ENCODE data around the gene CCR3. TPM values are rescaled to one million over a fixed set of nuclear protein-coding genes. Genes with fewer than 3 reads are reported as not detected.

Gene CCR3
- total RNA-seq, 5 donors from 2014 or later (not counting 1 experiment from before 2014, with no cell fraction given), result 0.33 to 1.2 (median 0.55) TPM; not detected in 2

DNA sequence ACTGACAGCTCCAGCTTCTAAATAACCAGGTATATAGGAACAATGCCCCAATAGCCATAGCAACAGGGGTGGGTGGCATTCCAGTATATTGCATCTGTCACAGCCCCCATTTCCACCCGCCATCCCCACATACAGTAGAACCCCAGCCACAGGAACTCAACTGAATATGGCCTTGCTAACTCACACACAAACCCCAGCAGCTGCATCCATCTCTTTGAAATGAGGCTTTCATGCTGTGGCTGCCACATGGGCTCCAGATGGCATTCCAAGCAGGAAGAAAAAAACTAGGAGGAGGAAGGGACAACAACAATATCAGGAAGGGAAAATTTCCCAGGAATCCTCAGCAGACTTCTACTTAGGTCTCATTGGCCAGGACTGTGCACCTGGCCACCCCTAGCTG is 54.6 kb downstream of the CCR3 start:
- Mint-ChIP-seq H3K9me3 (no peaks in the 10 kb centered on the region), H3K27ac (peak overlapping the region; percentile 2 to 81), H3K4me1 (peaks cover 63 to 85% (median 75%) of the 10 kb centered on the region in 3 donors), H3K36me3 (no peaks in the 10 kb centered on the region), H3K4me3 (no peak overlapping the region), H3K27me3 (no peaks in the 10 kb centered on the region)
- no peak for ATAC-seq (replicated peaks in 1 of 4)
- no peak overlapping the region for H3K4me3 ChIP-seq (ENCODE audit: control insufficient read depth in 1 of 2, extremely low read depth in 1 of 2, low read length in 1 of 2)
- no peaks in the 10 kb centered on the region for H3K27me3 ChIP-seq (replicated peaks in 1 of 2; ENCODE audit: control insufficient read depth in 2 of 2, extremely low read depth in 1 of 2, insufficient read depth in 2 of 2, low read length in 1 of 2)
- ChIA-PET POLR2A (no interaction called here), CTCF (no interaction called here)
- peaks cover 21 to 74% of the 10 kb centered on the region in 2 experiments for H3K4me1 ChIP-seq (ENCODE audit: control insufficient read depth in 1 of 2, extremely low read depth in 1 of 2, insufficient read depth in 2 of 2, low read length in 2 of 2)
- DNase-seq, result no peak
- no peak overlapping the region for H3K27ac ChIP-seq (ENCODE audit: low read length)
- no CpG with 5 or more reads among the region's 1 CpG for WGBS (ENCODE audit: insufficient coverage)
- no peaks in the 10 kb centered on the region for H3K9me3 ChIP-seq
- H3K36me3 ChIP-seq (ENCODE audit: control insufficient read depth in 2 of 2, extremely low read depth in 1 of 2, insufficient read depth in 1 of 2, low read length in 1 of 2), result no peaks in the 10 kb centered on the region

DNA sequence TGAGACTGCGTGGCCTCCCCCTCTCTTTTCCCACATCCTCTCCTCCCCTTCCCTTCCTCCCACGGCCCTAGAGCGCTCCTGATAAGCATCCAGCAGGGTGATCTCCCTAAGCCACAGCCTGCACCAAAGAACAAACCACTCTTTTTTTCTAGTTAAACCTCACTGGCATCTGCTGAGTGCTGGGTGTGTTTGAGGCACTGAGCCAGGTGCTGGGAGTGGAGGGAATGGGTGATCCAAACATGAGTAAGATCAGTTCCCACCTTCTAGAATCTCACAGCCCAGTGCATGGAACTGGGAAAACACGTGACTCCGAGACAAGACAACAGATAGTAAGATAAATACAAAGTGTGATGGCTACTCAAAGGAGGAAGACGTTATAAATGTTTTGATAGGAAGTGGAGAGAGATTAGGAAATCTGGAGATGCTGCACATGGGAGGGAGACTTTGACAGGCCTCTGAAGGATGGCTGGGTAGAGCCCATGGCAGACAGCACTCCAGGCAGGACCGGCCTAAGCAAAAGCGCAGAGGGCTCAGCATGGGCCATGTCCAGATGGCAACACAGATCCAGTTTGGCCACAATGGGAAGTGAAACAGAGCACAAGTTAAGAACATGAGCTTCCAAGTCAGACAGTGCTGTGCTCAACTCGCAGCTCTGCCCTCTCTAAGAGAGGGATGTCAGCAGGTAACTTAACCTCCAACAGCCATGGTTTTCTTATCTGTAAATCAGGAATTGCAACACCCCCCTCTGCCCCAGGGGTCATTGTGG is 55.6 kb downstream of the CCR3 start:
- peaks cover 24 to 75% of the 10 kb centered on the region in 2 experiments for H3K4me1 ChIP-seq (ENCODE audit: control insufficient read depth in 1 of 2, extremely low read depth in 1 of 2, insufficient read depth in 2 of 2, low read length in 2 of 2)
- ATAC-seq (replicated peaks in 1 of 4) (no peak), DNase-seq (no peak)
- H3K27me3 Mint-ChIP-seq, result no peaks in the 10 kb centered on the region
- ChIA-PET CTCF (interaction anchor here in 1 of 2 donors (1.0 to 1.4 kb wide), 2 partner anchors 21 to 75 kb away, joined by 3 read pairs; no protein-coding TSS in a partner anchor), POLR2A (no interaction called here)
- WGBS (ENCODE audit: insufficient coverage), result 79% methylated on average over 3 of the region's 9 CpGs
- no peaks in the 10 kb centered on the region for H3K9me3 ChIP-seq
- no peaks in the 10 kb centered on the region for H3K36me3 ChIP-seq (ENCODE audit: control insufficient read depth in 2 of 2, extremely low read depth in 1 of 2, insufficient read depth in 1 of 2, low read length in 1 of 2)
- no peaks in the 10 kb centered on the region for H3K36me3 Mint-ChIP-seq
- H3K27ac Mint-ChIP-seq, result peak overlapping the region; percentile 76 to 79
- H3K27me3 ChIP-seq (replicated peaks in 1 of 2; ENCODE audit: control insufficient read depth in 2 of 2, extremely low read depth in 1 of 2, insufficient read depth in 2 of 2, low read length in 1 of 2), result no peaks in the 10 kb centered on the region
- H3K4me3 ChIP-seq (ENCODE audit: control insufficient read depth in 1 of 2, extremely low read depth in 1 of 2, low read length in 1 of 2), result no peak overlapping the region
- peaks cover 71 to 89% (median 80%) of the 10 kb centered on the region in 3 donors for H3K4me1 Mint-ChIP-seq
- peak overlapping the region in 1 of 3 donors; percentile 2 for H3K4me3 Mint-ChIP-seq
- no peaks in the 10 kb centered on the region for H3K9me3 Mint-ChIP-seq
- no peak overlapping the region for H3K27ac ChIP-seq (ENCODE audit: low read length)

DNA sequence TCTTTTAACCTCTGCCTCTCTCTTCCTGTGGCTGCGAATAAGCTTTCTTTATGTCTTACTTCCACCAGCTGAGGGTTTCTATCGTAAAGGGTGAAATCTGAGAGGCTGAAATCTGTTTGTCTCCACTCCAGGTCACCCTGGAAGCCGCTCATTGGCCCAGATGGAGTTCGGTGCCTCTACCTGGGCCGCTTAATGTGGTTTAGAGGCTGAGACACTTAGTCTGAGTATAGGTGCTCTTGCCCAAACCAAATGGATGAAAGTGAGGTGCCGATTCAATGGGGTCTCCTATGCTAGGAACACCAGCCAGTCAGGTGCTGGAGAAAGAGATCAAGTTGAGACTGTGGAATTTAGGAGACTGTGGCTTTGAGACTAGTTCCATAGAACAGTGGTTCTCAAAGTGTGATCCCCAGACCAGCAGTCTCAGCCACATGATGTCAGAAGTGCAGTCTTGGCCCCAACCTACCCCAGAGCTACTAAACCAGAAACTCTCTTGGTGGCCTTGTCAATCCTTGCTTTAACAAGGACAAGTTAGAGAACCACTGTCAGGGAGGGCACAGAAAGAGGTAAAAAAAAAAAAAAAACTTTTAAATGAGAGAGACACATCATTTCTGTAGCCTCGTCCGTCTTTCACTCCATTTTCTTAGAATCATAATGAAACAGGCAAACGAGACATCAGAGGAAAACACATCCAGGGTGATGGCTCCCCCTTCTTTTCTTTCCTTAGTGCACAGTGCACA is 56.8 kb downstream of the CCR3 start:
- H3K4me1 ChIP-seq (ENCODE audit: control insufficient read depth in 1 of 2, extremely low read depth in 1 of 2, insufficient read depth in 2 of 2, low read length in 2 of 2), result peaks cover 24 to 66% of the 10 kb centered on the region in 2 experiments
- peak overlapping the region; percentile 55 for H3K27ac ChIP-seq (ENCODE audit: low read length)
- no peaks in the 10 kb centered on the region for H3K36me3 Mint-ChIP-seq
- peak overlapping the region; percentile 79 to 85 for H3K27ac Mint-ChIP-seq
- H3K9me3 ChIP-seq, result no peaks in the 10 kb centered on the region
- peak overlapping the region in 1 of 3 donors; percentile 50 for H3K4me3 Mint-ChIP-seq
- peak; percentile 31 to 46 (median 37) for ATAC-seq (replicated peaks in 1 of 4)
- CTCF ChIA-PET, result interaction anchor here in 1 of 2 donors (1.0 to 1.5 kb wide), 4 partner anchors 23 to 75 kb away, joined by 3 to 6 read pairs (median 3); no protein-coding TSS in a partner anchor
- no peaks in the 10 kb centered on the region for H3K27me3 ChIP-seq (replicated peaks in 1 of 2; ENCODE audit: control insufficient read depth in 2 of 2, extremely low read depth in 1 of 2, insufficient read depth in 2 of 2, low read length in 1 of 2)
- WGBS (ENCODE audit: insufficient coverage), result 14% methylated on average over 4 of the region's 9 CpGs
- peaks cover 64 to 82% (median 68%) of the 10 kb centered on the region in 3 donors for H3K4me1 Mint-ChIP-seq
- no peaks in the 10 kb centered on the region for H3K27me3 Mint-ChIP-seq
- no peak overlapping the region for H3K4me3 ChIP-seq (ENCODE audit: control insufficient read depth in 1 of 2, extremely low read depth in 1 of 2, low read length in 1 of 2)
- no peak for DNase-seq
- H3K36me3 ChIP-seq (ENCODE audit: control insufficient read depth in 2 of 2, extremely low read depth in 1 of 2, insufficient read depth in 1 of 2, low read length in 1 of 2), result no peaks in the 10 kb centered on the region
- POLR2A ChIA-PET, result interaction anchor here in 1 of 2 donors (0.5 to 0.6 kb wide), 2 partner anchors 100 to 1180 kb away, joined by 3 to 4 read pairs; no protein-coding TSS in a partner anchor
- no peaks in the 10 kb centered on the region for H3K9me3 Mint-ChIP-seq

DNA sequence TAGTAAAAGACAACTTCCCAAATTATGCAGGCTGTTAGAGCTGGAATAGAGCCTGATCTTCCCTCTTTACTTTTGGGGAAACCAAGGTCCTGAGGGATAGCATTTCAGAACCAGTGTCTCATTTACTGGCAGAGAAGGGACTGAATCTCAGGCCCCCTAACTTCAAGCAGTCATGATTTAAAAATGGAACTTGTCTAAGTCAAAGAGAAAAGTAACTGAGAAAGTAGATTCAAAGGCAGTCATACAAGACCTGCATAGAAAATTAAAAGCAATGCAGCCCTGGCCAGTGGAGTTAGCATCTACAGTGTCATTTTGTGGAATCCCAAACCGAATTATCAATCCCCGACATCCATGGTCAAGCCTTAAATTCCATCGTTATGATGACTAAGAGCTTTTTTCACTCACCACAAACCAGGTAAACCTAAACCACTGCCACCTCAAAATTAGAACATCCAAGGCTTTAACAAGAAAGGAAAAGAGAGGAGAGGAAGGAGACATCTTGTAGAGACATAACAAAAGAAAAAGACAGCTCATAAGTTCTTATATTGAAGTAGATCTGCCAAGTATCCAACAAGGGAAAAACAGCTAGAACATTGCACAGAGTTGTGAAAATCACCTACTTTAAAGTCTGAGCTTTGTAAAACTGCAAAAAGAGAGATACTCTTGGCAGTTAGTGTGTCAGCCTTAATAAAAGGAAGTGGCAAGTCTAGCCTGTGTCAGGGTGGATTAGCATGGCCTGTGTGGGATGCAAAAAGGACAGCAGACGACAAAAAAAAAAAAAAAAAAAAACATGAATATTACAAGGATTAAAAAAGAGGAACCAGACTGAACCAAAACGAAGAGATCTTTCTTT is 57.6 kb downstream of the CCR3 start:
- no CpG with 5 or more reads among the region's 5 CpGs for WGBS (ENCODE audit: insufficient coverage)
- H3K27ac ChIP-seq (ENCODE audit: low read length), result peak overlapping the region; percentile 55
- H3K36me3 ChIP-seq (ENCODE audit: control insufficient read depth in 2 of 2, extremely low read depth in 1 of 2, insufficient read depth in 1 of 2, low read length in 1 of 2), result no peaks in the 10 kb centered on the region
- CTCF ChIA-PET, result interaction anchor here in 1 of 2 donors (0.6 to 1.6 kb wide), 8 partner anchors 12 to 202 kb away, joined by 3 to 6 read pairs (median 4); no protein-coding TSS in a partner anchor
- no peaks in the 10 kb centered on the region for H3K27me3 ChIP-seq (replicated peaks in 1 of 2; ENCODE audit: control insufficient read depth in 2 of 2, extremely low read depth in 1 of 2, insufficient read depth in 2 of 2, low read length in 1 of 2)
- peaks cover 57 to 74% (median 60%) of the 10 kb centered on the region in 3 donors for H3K4me1 Mint-ChIP-seq
- H3K4me3 Mint-ChIP-seq, result peak overlapping the region in 1 of 3 donors; percentile 50
- no peaks in the 10 kb centered on the region for H3K9me3 Mint-ChIP-seq
- POLR2A ChIA-PET, result interaction anchor here (0.5 to 0.6 kb wide), 3 partner anchors 51 to 1206 kb away, joined by 3 to 4 read pairs (median 4); no protein-coding TSS in a partner anchor
- H3K27ac Mint-ChIP-seq, result peak overlapping the region; percentile 79 to 85
- H3K9me3 ChIP-seq, result no peaks in the 10 kb centered on the region
- DNase-seq (peak in 1 of 35 experiments; percentile 50), ATAC-seq (replicated peaks in 1 of 4) (peak; percentile 36 to 64 (median 49))
- H3K4me3 ChIP-seq (ENCODE audit: control insufficient read depth in 1 of 2, extremely low read depth in 1 of 2, low read length in 1 of 2), result no peak overlapping the region
- H3K27me3 Mint-ChIP-seq, result no peaks in the 10 kb centered on the region
- H3K4me1 ChIP-seq (ENCODE audit: control insufficient read depth in 1 of 2, extremely low read depth in 1 of 2, insufficient read depth in 2 of 2, low read length in 2 of 2), result peaks cover 24 to 58% of the 10 kb centered on the region in 2 experiments
- no peaks in the 10 kb centered on the region for H3K36me3 Mint-ChIP-seq

DNA sequence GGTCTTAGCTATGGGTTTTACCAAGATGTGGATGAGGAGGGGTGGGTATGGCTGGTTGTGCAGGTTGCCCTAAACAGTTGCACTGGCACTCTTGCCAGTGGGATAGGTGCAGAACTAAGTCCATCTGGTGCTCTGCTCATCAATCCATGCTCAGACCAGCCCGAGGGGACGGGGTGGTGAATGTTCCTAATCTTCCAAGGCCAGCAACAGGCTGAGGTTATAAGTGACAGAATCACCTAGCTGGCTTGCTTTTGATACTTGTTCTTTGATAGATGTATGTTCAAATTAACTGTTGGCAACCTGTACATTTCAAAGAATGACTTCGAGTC is 58.2 kb downstream of the CCR3 start:
- DNase-seq (no peak), ATAC-seq (replicated peaks in 1 of 4) (no peak)
- Mint-ChIP-seq H3K9me3 (no peaks in the 10 kb centered on the region), H3K36me3 (no peaks in the 10 kb centered on the region), H3K4me1 (peaks cover 57 to 72% (median 59%) of the 10 kb centered on the region in 3 donors), H3K27ac (peak overlapping the region; percentile 70 to 81), H3K27me3 (no peaks in the 10 kb centered on the region), H3K4me3 (peak overlapping the region in 1 of 3 donors; percentile 50)
- Histone ChIP-seq H3K27ac (ENCODE audit: low read length) (peak overlapping the region; percentile 55), H3K27me3 (replicated peaks in 1 of 2; ENCODE audit: control insufficient read depth in 2 of 2, extremely low read depth in 1 of 2, insufficient read depth in 2 of 2, low read length in 1 of 2) (no peaks in the 10 kb centered on the region), H3K4me3 (ENCODE audit: control insufficient read depth in 1 of 2, extremely low read depth in 1 of 2, low read length in 1 of 2) (no peak overlapping the region), H3K36me3 (ENCODE audit: control insufficient read depth in 2 of 2, extremely low read depth in 1 of 2, insufficient read depth in 1 of 2, low read length in 1 of 2) (no peaks in the 10 kb centered on the region), H3K9me3 (no peaks in the 10 kb centered on the region), H3K4me1 (ENCODE audit: control insufficient read depth in 1 of 2, extremely low read depth in 1 of 2, insufficient read depth in 2 of 2, low read length in 2 of 2) (peaks cover 24 to 55% of the 10 kb centered on the region in 2 experiments)
- WGBS (ENCODE audit: insufficient coverage), result 47% methylated on average over 2 of the region's 3 CpGs
- ChIA-PET POLR2A (interaction anchor here in 1 of 2 donors (0.6 kb wide), 1 partner anchor 50 kb away, joined by 3 read pairs; no protein-coding TSS in a partner anchor), CTCF (interaction anchor here in 1 of 2 donors (0.6 to 1.6 kb wide), 8 partner anchors 11 to 202 kb away, joined by 3 to 6 read pairs (median 4); no protein-coding TSS in a partner anchor)
